Dermis blood vessel endothelial cell (primary cell): Measurements from ENCODE around the gene SLC25A28. TPM values are rescaled to one million over a fixed set of nuclear protein-coding genes. Genes with fewer than 3 reads are reported as not detected.

Experiments
- DNase-seq: peaks from one replicate; pipeline ENCODE4 v3.0.0; 2010
- total RNA-seq: library from RNA; depleted of rRNA; stranded (reverse); fragments of >200 nt; gene quantifications from 2 replicates; pipeline ENCODE4 v1.2.3, GENCODE V29; 2014

Gene SLC25A28
- total RNA-seq, 1 donor from 2014 or later: 15.1 TPM

- no peak for DNase-seq
These were observed 37.9 kb downstream of the SLC25A28 start for GRCh38 chr10:99582255-99582770.

- DNase-seq: no peak
These were observed 40.3 kb downstream of the SLC25A28 start for GRCh38 chr10:99579971-99580370.

- no peak for DNase-seq
These were observed 46.4 kb downstream of the SLC25A28 start for GRCh38 chr10:99573790-99574189.

- DNase-seq: no peak
These were observed 48.4 kb downstream of the SLC25A28 start for GRCh38 chr10:99571816-99572215.

- no peak for DNase-seq
These were observed 50.3 kb downstream of the SLC25A28 start for GRCh38 chr10:99569961-99570360.

- no peak for DNase-seq
These were observed 50.8 kb downstream of the SLC25A28 start for GRCh38 chr10:99569253-99569939.

GRCh38 chr10:99565166-99565565, 55.1 kb downstream of the SLC25A28 start:
- no peak for DNase-seq

GRCh38 chr10:99564361-99564760, 55.9 kb downstream of the SLC25A28 start:
- DNase-seq: no peak

GRCh38 chr10:99562631-99563030, 57.6 kb downstream of the SLC25A28 start:
- DNase-seq: no peak

Other genes starting within 250 kb of the SLC25A28 start
- 20.8 and 27.2 TPM in 2 replicates for gene GOT1, start 189.8 kb downstream of the SLC25A28 start, total RNA-seq
- not detected in 2 replicates for gene NKX2-3, start 87.5 kb downstream of the SLC25A28 start, total RNA-seq
- 23.0 and 25.2 TPM in 2 replicates for gene ENTPD7, start 39.1 kb upstream of the SLC25A28 start, total RNA-seq
- 41.7 and 54.2 TPM in 2 replicates for gene COX15, start 111.7 kb upstream of the SLC25A28 start, total RNA-seq
- 31.5 and 34.2 TPM in 2 replicates for gene CUTC, start 111.8 kb upstream of the SLC25A28 start, total RNA-seq
- gene ABCC2, start 162.2 kb upstream of the SLC25A28 start, total RNA-seq: 0.79 and 1.5 TPM in 2 replicates